Measurements from ENCODE around the gene C19orf12.

C19orf12 gene

DNA sequence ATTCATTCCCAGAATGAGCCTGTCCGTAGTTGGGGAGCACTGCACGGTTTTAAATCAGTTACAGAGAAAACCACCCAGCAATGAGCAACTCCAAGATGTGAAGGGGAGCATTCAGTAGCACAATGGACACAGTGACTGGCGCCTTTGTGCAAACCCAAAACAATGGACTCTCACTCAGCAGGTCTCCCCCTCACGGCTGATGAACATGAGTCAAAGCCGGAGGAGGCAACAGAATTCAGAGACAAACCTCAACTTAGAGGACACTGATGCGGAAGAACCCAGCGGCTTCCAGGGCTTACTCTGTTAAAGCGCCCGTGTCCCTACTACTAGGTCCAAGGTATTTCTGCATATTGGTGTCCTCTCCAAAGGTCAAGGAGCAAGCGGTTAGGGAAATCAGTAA is 32.1 kb downstream of the C19orf12 start:
- Histone ChIP-seq H3K4me2 (ENCODE audit: low read length) (no peak overlapping the region), H3K79me2 (ENCODE audit: insufficient read depth, low read length) (no peaks in the 10 kb centered on the region), H3K9ac (ENCODE audit: low read length) (no peak overlapping the region), H3K4me3 (ENCODE audit: low read depth, low read length, poor library complexity, severe bottlenecking) (no peak overlapping the region), H3K27me3 (ENCODE audit: insufficient read depth, low read length) (no peaks in the 10 kb centered on the region; the same call in 1 of the 2 replicates), H3K27ac (ENCODE audit: low read depth, low read length, poor library complexity, severe bottlenecking) (no peak overlapping the region), H3K9me3 (ENCODE audit: low read length) (no peaks in the 10 kb centered on the region), H3K9me2 (ENCODE audit: low read depth, low read length) (no peaks in the 10 kb centered on the region), H3K36me3 (ENCODE audit: insufficient read depth, low read length) (no peaks in the 10 kb centered on the region), H3F3A (ENCODE audit: insufficient read depth, low read length) (no peaks in the 10 kb centered on the region), H3K4me1 (ENCODE audit: insufficient read depth, low read length, severe bottlenecking) (peaks cover 9% of the 10 kb centered on the region), H4K20me1 (ENCODE audit: insufficient read depth, low read length) (no peaks in the 10 kb centered on the region), H2AFZ (ENCODE audit: low read length) (no peak overlapping the region)
- TF ChIP-seq, protein P1, sequence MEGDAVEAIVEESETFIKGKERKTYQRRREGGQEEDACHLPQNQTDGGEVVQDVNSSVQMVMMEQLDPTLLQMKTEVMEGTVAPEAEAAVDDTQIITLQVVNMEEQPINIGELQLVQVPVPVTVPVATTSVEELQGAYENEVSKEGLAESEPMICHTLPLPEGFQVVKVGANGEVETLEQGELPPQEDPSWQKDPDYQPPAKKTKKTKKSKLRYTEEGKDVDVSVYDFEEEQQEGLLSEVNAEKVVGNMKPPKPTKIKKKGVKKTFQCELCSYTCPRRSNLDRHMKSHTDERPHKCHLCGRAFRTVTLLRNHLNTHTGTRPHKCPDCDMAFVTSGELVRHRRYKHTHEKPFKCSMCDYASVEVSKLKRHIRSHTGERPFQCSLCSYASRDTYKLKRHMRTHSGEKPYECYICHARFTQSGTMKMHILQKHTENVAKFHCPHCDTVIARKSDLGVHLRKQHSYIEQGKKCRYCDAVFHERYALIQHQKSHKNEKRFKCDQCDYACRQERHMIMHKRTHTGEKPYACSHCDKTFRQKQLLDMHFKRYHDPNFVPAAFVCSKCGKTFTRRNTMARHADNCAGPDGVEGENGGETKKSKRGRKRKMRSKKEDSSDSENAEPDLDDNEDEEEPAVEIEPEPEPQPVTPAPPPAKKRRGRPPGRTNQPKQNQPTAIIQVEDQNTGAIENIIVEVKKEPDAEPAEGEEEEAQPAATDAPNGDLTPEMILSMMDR (IDR thresholded peaks at IDR 0.05; ENCODE audit: low read length), result no peak
- TF ChIP-seq EZH2 (IDR thresholded peaks at IDR 0.05; ENCODE audit: borderline replicate concordance, low read length), result no peak

DNA sequence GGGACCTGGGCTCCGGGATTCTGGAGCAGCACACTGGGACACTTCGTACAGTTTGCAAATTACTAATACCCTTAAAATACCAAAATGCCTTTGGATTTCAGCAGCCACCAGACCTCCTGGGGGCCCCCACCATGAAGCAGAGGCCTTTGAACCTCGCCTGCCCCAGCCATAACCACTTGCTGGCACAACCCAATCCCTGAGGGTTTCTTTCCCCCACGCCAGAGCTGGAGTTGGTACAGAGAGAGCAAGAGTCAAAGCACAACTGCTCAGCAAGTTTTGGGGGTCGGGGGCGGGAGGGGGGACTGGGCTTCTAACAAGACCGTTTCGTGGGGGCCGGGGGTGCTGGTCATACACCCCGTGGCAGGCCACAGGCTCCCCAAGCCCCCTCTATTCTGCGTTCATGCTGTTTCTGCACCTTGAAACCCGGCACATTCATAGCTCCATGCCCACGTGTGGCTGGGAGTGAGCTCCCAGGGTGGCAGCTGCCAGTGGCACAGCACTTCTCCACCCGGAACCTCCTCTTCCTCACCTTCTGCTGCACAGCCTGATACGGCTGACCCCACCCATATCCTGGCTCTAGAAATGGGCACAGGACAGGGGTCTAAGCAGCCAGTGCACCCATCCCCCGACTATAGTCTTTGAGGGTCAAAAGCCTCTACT is 32.7 kb downstream of the C19orf12 start:
- no peaks in the 10 kb centered on the region for H3F3A ChIP-seq (ENCODE audit: insufficient read depth, low read length)
- no peak overlapping the region for H3K9ac ChIP-seq (ENCODE audit: low read length)
- H3K9me2 ChIP-seq (ENCODE audit: low read depth, low read length), result no peaks in the 10 kb centered on the region
- no peak for TF ChIP-seq EZH2 (IDR thresholded peaks at IDR 0.05; ENCODE audit: borderline replicate concordance, low read length)
- TF ChIP-seq, protein P1 (IDR thresholded peaks at IDR 0.05; ENCODE audit: low read length), result no peak
- no peaks in the 10 kb centered on the region for H3K79me2 ChIP-seq (ENCODE audit: insufficient read depth, low read length)
- no peak overlapping the region for H3K27ac ChIP-seq (ENCODE audit: low read depth, low read length, poor library complexity, severe bottlenecking)
- H3K4me1 ChIP-seq (ENCODE audit: insufficient read depth, low read length, severe bottlenecking), result peaks cover 9% of the 10 kb centered on the region
- H3K36me3 ChIP-seq (ENCODE audit: insufficient read depth, low read length), result no peaks in the 10 kb centered on the region
- no peaks in the 10 kb centered on the region; the same call in 1 of the 2 replicates for H3K27me3 ChIP-seq (ENCODE audit: insufficient read depth, low read length)
- H2AFZ ChIP-seq (ENCODE audit: low read length), result no peak overlapping the region
- H3K9me3 ChIP-seq (ENCODE audit: low read length), result no peaks in the 10 kb centered on the region
- H4K20me1 ChIP-seq (ENCODE audit: insufficient read depth, low read length), result no peaks in the 10 kb centered on the region
- H3K4me2 ChIP-seq (ENCODE audit: low read length), result no peak overlapping the region
- no peak overlapping the region for H3K4me3 ChIP-seq (ENCODE audit: low read depth, low read length, poor library complexity, severe bottlenecking)

DNA sequence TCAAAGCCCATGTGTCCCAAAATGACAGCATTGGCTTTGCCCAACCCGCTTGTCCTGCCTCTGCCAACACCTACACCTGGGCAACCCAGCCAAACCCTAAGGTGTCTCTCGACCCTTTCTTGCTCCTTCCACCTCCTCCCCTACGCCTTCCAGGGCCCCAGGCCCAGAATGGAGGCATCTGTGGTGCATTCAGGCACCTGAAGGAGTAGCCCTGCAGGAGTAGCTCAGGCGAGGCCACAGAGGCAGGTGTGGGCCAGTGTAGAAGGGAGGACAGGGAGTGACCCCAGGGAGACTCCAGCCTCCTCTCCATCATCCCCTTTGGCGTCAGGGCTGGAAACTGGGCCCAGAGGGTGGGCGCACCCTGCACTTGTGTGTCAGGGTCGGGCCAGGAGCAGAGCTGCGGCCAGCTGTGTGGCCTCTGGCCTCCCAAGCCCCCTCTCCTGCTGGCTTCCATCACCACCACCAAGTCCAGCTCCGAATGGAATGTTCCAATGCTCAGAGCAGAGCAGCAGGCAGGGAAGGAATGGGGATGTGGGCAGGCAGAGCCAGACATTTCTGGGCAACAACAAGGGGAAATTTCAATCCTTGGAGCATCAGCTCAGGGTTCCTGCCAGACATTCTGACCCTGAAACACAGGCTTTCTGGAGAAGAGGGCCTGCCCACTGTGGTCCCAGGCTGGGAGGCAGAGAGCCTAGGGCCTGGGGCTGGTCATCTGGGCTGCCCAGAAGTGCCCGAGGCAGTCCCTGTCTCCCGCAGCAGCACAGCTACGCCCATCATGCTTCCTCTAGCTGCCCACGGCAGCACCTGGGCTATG is 33.4 kb downstream of the C19orf12 start:
- Histone ChIP-seq H3K4me2 (ENCODE audit: low read length) (no peak overlapping the region), H4K20me1 (ENCODE audit: insufficient read depth, low read length) (no peaks in the 10 kb centered on the region), H3K27me3 (ENCODE audit: insufficient read depth, low read length) (no peaks in the 10 kb centered on the region; the same call in 1 of the 2 replicates)

More for the DNA sequence above, 33.4 kb downstream of the C19orf12 start:
- no peak overlapping the region for H2AFZ ChIP-seq (ENCODE audit: low read length)
- peaks cover 9% of the 10 kb centered on the region for H3K4me1 ChIP-seq (ENCODE audit: insufficient read depth, low read length, severe bottlenecking)
- H3K9me3 ChIP-seq (ENCODE audit: low read length), result no peaks in the 10 kb centered on the region
- no peak overlapping the region for H3K27ac ChIP-seq (ENCODE audit: low read depth, low read length, poor library complexity, severe bottlenecking)
- no peak overlapping the region for H3K9ac ChIP-seq (ENCODE audit: low read length)
- H3K4me3 ChIP-seq (ENCODE audit: low read depth, low read length, poor library complexity, severe bottlenecking), result no peak overlapping the region
- no peaks in the 10 kb centered on the region for H3K36me3 ChIP-seq (ENCODE audit: insufficient read depth, low read length)
- no peaks in the 10 kb centered on the region for H3K79me2 ChIP-seq (ENCODE audit: insufficient read depth, low read length)
- no peaks in the 10 kb centered on the region for H3F3A ChIP-seq (ENCODE audit: insufficient read depth, low read length)
- H3K9me2 ChIP-seq (ENCODE audit: low read depth, low read length), result no peaks in the 10 kb centered on the region
- TF ChIP-seq, protein P1 (IDR thresholded peaks at IDR 0.05; ENCODE audit: low read length), result no peak
- TF ChIP-seq EZH2 (IDR thresholded peaks at IDR 0.05; ENCODE audit: borderline replicate concordance, low read length), result no peak

All from OCI-LY1 (cell line).